SK-N-SH treated with all-trans-retinoic acid at 6 μM for 48 hours (cell line): ENCODE measurements around the gene ANKRD65.

ENCODE experiments used
- ATAC-seq: fragments of 200-7000 bp; cut with Tn5 transposase; 3 replicates; pipeline ENCODE4 v1.9.1; 2020; ENCODE audit warnings: mild to moderate bottlenecking, moderate library complexity
- ARNTL ChIP-seq: fragments of 450-650 bp; formaldehyde crosslinking; IDR thresholded peaks from 2 replicates; pipeline ENCODE4 v1.5.0; 2020; ENCODE audit warnings: low read depth, mild to moderate bottlenecking, moderate library complexity, borderline replicate concordance
- BACH2 ChIP-seq: fragments of 250-450 bp; sonication (Bioruptor Pico); IDR thresholded peaks from 2 replicates; pipeline ENCODE4 v1.9.0; 2021; ENCODE audit warnings: mild to moderate bottlenecking, borderline replicate concordance
- CSDC2 ChIP-seq: fragments of 250-450 bp; sonication (Bioruptor Pico); IDR thresholded peaks from 2 replicates; pipeline ENCODE4 v1.5.0; 2020; ENCODE audit warnings: mild to moderate bottlenecking, moderate library complexity
- ESRRG ChIP-seq: fragments of 250-450 bp; sonication (Bioruptor Pico); IDR thresholded peaks from 2 replicates; pipeline ENCODE4 v1.6.1; 2021; ENCODE audit warnings: mild to moderate bottlenecking
- GLIS3 ChIP-seq: fragments of 250-450 bp; sonication (Bioruptor Pico); IDR thresholded peaks from 2 replicates; pipeline ENCODE4 v1.5.0; 2020; ENCODE audit warnings: mild to moderate bottlenecking, moderate library complexity
- OSR1 ChIP-seq: fragments of 250-450 bp; sonication (Bioruptor Pico); IDR thresholded peaks from 2 replicates; pipeline ENCODE4 v1.8.0; 2022; ENCODE audit warnings: moderate library complexity, mild to moderate bottlenecking, inconsistent platforms
- PPARA ChIP-seq: fragments of 250-450 bp; sonication (Bioruptor Pico); IDR thresholded peaks from 2 replicates; pipeline ENCODE4 v1.5.0; 2020; ENCODE audit warnings: mild to moderate bottlenecking, borderline replicate concordance
- RARB ChIP-seq: fragments of 250-450 bp; sonication (Bioruptor Pico); IDR thresholded peaks from 2 replicates; pipeline ENCODE4 v1.8.0; 2021; ENCODE audit warnings: mild to moderate bottlenecking, moderate library complexity
- SNAI2 ChIP-seq: fragments of 250-450 bp; sonication (Bioruptor Pico); IDR thresholded peaks from 2 replicates; pipeline ENCODE4 v1.5.0; 2020; ENCODE audit warnings: mild to moderate bottlenecking, moderate library complexity
- TCF4 ChIP-seq: fragments of 250-450 bp; sonication (Bioruptor Pico); IDR thresholded peaks from 2 replicates; pipeline ENCODE4 v1.8.0; 2021; ENCODE audit warnings: mild to moderate bottlenecking, moderate library complexity, borderline replicate concordance
- TOX ChIP-seq: fragments of 250-450 bp; sonication (Bioruptor Pico); IDR thresholded peaks from 2 replicates; pipeline ENCODE4 v1.8.0; 2021; ENCODE audit warnings: mild to moderate bottlenecking, moderate library complexity, borderline replicate concordance
- ZFP3 ChIP-seq: fragments of 250-450 bp; sonication (Bioruptor Pico); IDR thresholded peaks from 2 replicates; pipeline ENCODE4 v1.5.0; 2020; ENCODE audit warnings: mild to moderate bottlenecking, moderate library complexity
- ZFP30 ChIP-seq: fragments of 450-650 bp; formaldehyde crosslinking; IDR thresholded peaks from 2 replicates; pipeline ENCODE4 v1.5.0; 2022; ENCODE audit warnings: mild to moderate bottlenecking, moderate library complexity
- ZNF565 ChIP-seq: fragments of 450-650 bp; formaldehyde crosslinking; conservative IDR thresholded peaks from 2 replicates; pipeline ENCODE4 v1.5.0; 2020; ENCODE audit warnings: low read depth, mild to moderate bottlenecking, moderate library complexity
- ZNF70 ChIP-seq: fragments of 450-650 bp; formaldehyde crosslinking; IDR thresholded peaks from 2 replicates; pipeline ENCODE4 v1.5.0; 2020; ENCODE audit warnings: mild to moderate bottlenecking, moderate library complexity
- ZNF8 ChIP-seq: fragments of 450-650 bp; formaldehyde crosslinking; IDR thresholded peaks from 2 replicates; pipeline ENCODE4 v1.5.0; 2020; ENCODE audit warnings: mild to moderate bottlenecking, moderate library complexity
- TF ChIP-seq, protein P1 (sequence below): fragments of 250-450 bp; sonication (Bioruptor Pico); IDR thresholded peaks from 2 replicates; pipeline ENCODE4 v1.5.0; 2020; ENCODE audit warnings: mild to moderate bottlenecking, moderate library complexity
- TF ChIP-seq, protein P2 (sequence below): fragments of 250-450 bp; sonication (Bioruptor Pico); IDR thresholded peaks from 2 replicates; pipeline ENCODE4 v1.8.0; 2020; ENCODE audit warnings: mild to moderate bottlenecking, moderate library complexity, borderline replicate concordance
- TF ChIP-seq, protein P3 (sequence below): fragments of 250-450 bp; sonication (Bioruptor Pico); IDR thresholded peaks from 2 replicates; pipeline ENCODE4 v1.8.0; 2021; ENCODE audit warnings: low read depth, mild to moderate bottlenecking, moderate library complexity, borderline replicate concordance
- TF ChIP-seq, protein P4 (sequence below): fragments of 250-450 bp; sonication (Bioruptor Pico); IDR thresholded peaks from 2 replicates; pipeline ENCODE4 v1.5.1; 2021; ENCODE audit warnings: mild to moderate bottlenecking, moderate library complexity

The ANKRD65 gene

DNA sequence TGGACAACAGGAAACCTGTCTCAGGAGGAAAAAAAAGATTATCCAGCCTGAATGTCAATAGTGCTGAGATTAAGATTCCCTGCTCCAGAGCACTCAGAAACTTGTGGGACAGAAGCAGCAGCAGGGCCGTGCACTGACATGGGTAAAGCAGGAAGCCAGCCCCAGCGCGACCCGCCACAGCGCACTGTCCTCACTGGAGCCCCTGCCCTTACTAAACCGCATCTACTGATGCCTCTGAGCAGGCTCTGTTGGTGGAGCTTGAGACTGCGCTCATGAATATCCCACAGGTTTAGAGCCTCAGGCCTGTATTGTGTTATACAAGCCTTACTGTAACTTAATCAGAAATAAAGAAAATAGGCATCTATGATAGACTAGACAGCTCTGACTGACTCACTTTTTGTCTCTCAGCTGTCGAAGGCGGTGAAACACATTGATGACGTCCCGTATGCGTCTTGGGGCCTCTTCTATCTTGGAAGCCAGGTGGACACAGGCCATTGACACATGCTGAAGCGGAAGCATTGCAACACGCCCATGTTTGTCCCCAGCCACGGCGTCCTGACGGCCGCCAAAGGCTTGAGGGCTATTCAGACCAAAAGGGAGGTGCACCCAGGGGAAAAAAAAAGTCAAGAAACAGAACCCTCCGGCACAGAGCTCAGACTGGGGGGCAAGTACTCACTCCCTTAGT is 23.1 kb downstream of the ANKRD65 start:
- no peak for ATAC-seq
- TF ChIP-seq SNAI2 (CRISPR knock-in tag), result no peak
- TF ChIP-seq, protein P1, sequence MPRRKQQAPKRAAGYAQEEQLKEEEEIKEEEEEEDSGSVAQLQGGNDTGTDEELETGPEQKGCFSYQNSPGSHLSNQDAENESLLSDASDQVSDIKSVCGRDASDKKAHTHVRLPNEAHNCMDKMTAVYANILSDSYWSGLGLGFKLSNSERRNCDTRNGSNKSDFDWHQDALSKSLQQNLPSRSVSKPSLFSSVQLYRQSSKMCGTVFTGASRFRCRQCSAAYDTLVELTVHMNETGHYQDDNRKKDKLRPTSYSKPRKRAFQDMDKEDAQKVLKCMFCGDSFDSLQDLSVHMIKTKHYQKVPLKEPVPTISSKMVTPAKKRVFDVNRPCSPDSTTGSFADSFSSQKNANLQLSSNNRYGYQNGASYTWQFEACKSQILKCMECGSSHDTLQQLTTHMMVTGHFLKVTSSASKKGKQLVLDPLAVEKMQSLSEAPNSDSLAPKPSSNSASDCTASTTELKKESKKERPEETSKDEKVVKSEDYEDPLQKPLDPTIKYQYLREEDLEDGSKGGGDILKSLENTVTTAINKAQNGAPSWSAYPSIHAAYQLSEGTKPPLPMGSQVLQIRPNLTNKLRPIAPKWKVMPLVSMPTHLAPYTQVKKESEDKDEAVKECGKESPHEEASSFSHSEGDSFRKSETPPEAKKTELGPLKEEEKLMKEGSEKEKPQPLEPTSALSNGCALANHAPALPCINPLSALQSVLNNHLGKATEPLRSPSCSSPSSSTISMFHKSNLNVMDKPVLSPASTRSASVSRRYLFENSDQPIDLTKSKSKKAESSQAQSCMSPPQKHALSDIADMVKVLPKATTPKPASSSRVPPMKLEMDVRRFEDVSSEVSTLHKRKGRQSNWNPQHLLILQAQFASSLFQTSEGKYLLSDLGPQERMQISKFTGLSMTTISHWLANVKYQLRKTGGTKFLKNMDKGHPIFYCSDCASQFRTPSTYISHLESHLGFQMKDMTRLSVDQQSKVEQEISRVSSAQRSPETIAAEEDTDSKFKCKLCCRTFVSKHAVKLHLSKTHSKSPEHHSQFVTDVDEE (CRISPR knock-in tag), result no peak
- no peak for TF ChIP-seq TOX (CRISPR knock-in tag)
- no peak for TF ChIP-seq BACH2 (CRISPR knock-in tag)
- no peak for TF ChIP-seq TCF4 (CRISPR knock-in tag)
- no peak for TF ChIP-seq OSR1 (CRISPR knock-in tag)
- no peak for TF ChIP-seq ARNTL (CRISPR knock-in tag)
- TF ChIP-seq, protein P2, sequence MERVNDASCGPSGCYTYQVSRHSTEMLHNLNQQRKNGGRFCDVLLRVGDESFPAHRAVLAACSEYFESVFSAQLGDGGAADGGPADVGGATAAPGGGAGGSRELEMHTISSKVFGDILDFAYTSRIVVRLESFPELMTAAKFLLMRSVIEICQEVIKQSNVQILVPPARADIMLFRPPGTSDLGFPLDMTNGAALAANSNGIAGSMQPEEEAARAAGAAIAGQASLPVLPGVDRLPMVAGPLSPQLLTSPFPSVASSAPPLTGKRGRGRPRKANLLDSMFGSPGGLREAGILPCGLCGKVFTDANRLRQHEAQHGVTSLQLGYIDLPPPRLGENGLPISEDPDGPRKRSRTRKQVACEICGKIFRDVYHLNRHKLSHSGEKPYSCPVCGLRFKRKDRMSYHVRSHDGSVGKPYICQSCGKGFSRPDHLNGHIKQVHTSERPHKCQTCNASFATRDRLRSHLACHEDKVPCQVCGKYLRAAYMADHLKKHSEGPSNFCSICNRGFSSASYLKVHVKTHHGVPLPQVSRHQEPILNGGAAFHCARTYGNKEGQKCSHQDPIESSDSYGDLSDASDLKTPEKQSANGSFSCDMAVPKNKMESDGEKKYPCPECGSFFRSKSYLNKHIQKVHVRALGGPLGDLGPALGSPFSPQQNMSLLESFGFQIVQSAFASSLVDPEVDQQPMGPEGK (CRISPR knock-in tag), result no peak
- TF ChIP-seq RARB (CRISPR knock-in tag), result no peak
- TF ChIP-seq PPARA (CRISPR knock-in tag), result no peak
- TF ChIP-seq, protein P3, sequence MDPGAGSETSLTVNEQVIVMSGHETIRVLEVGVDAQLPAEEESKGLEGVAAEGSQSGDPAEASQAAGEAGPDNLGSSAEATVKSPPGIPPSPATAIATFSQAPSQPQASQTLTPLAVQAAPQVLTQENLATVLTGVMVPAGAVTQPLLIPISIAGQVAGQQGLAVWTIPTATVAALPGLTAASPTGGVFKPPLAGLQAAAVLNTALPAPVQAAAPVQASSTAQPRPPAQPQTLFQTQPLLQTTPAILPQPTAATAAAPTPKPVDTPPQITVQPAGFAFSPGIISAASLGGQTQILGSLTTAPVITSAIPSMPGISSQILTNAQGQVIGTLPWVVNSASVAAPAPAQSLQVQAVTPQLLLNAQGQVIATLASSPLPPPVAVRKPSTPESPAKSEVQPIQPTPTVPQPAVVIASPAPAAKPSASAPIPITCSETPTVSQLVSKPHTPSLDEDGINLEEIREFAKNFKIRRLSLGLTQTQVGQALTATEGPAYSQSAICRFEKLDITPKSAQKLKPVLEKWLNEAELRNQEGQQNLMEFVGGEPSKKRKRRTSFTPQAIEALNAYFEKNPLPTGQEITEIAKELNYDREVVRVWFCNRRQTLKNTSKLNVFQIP (CRISPR knock-in tag), result no peak
- TF ChIP-seq ZFP3 (CRISPR knock-in tag), result no peak
- TF ChIP-seq ZNF565 (CRISPR knock-in tag), result no peak
- TF ChIP-seq GLIS3 (CRISPR knock-in tag), result no peak
- TF ChIP-seq ZNF70 (CRISPR knock-in tag), result no peak
- no peak for TF ChIP-seq CSDC2 (CRISPR knock-in tag)
- no peak for TF ChIP-seq ZNF8 (CRISPR knock-in tag)
- TF ChIP-seq ESRRG (CRISPR knock-in tag), result no peak
- no peak for TF ChIP-seq ZFP30
- TF ChIP-seq, all 23 proteins: peak for 0

DNA sequence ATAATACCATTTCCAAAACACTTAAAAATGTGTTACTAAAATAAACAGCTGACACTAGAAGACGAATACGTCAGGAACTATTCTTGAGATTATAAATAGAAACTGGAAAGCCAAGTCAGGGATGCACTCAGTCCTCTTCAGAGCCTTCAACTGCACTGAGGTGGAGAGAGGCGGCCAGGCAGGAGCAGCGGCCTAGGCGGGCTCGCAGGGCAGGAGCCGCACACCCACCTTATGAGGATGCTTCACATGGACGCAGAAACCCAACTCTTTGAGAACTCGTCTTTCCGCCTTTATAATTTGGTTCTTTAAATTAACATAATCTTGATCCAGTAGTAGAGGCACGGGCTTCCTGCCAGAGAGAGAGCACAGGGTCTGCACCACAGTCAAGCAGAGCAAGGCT is 25.9 kb downstream of the ANKRD65 start:
- no peak for TF ChIP-seq RARB (CRISPR knock-in tag)

DNA sequence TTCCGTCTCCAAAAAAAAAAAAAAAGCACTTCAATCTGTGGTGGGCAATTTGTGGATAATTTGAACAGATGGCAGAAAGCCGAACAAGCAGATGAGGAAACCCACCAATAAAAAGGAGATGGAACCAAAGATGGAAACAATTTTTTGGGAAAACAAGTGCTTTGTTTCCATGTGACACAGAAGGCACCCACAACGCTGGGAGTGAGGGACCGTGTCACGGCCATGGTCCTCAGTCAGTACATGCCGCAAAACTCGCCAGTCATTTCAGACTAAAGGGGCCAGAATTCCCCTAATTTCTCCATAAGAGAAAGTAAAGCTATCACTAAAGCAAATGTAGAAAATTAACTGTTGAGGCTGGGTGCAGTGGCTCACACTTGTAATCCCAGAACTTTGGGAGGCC is 27.0 kb downstream of the ANKRD65 start:
- TF ChIP-seq ZNF8 (CRISPR knock-in tag), result no peak
- no peak for TF ChIP-seq ZFP30
- TF ChIP-seq ESRRG (CRISPR knock-in tag), result no peak
- TF ChIP-seq, all 23 proteins: peak for 0
- ATAC-seq, result no peak

More for the DNA sequence above, 25.9 kb downstream of the ANKRD65 start:
- no peak for ATAC-seq

DNA sequence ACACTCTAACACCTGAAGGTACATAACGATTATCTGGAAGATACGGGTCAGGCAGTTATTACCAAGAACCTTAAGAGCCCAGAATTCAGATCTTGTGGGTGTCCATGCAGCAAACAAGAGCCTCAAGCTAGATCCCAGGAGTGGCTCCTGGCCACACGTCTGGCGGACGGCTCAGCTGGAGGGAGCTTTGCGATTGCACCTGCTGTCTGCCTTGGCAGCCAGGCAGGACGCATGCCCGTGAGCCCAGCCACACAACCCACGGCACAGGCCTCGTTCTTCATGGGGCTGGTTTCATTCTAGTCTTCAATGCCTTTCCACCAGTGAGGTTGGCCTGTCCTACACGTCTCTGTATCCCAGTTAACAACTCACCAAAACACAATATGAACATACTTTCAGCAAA is 27.6 kb downstream of the ANKRD65 start:
- ATAC-seq, result no peak
- TF ChIP-seq, protein P3 (CRISPR knock-in tag), result no peak
- TF ChIP-seq, protein P2 (CRISPR knock-in tag), result no peak
- no peak for TF ChIP-seq GLIS3 (CRISPR knock-in tag)
- TF ChIP-seq, protein P1 (CRISPR knock-in tag), result no peak
- TF ChIP-seq ZNF565 (CRISPR knock-in tag), result no peak
- TF ChIP-seq RARB (CRISPR knock-in tag), result no peak
- TF ChIP-seq, protein P4, sequence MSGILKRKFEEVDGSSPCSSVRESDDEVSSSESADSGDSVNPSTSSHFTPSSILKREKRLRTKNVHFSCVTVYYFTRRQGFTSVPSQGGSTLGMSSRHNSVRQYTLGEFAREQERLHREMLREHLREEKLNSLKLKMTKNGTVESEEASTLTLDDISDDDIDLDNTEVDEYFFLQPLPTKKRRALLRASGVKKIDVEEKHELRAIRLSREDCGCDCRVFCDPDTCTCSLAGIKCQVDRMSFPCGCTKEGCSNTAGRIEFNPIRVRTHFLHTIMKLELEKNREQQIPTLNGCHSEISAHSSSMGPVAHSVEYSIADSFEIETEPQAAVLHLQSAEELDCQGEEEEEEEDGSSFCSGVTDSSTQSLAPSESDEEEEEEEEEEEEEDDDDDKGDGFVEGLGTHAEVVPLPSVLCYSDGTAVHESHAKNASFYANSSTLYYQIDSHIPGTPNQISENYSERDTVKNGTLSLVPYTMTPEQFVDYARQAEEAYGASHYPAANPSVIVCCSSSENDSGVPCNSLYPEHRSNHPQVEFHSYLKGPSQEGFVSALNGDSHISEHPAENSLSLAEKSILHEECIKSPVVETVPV (CRISPR knock-in tag), result no peak
- TF ChIP-seq OSR1 (CRISPR knock-in tag), result no peak
- no peak for TF ChIP-seq ZFP3 (CRISPR knock-in tag)
- no peak for TF ChIP-seq TCF4 (CRISPR knock-in tag)
- no peak for TF ChIP-seq TOX (CRISPR knock-in tag)
- TF ChIP-seq ZFP30, result no peak
